HCT116 (cell line): ENCODE data around the gene PERCC1. TPM values are rescaled to one million over a fixed set of nuclear protein-coding genes. Genes with fewer than 3 reads are reported as not detected.

Source experiments
- ATAC-seq: fragments of 200-7000 bp; cut with Tn5 transposase; 2 replicates; pipeline ENCODE4 v1.9.1; 2020; ENCODE audit warnings: mild to moderate bottlenecking, moderate library complexity
- BruUV-seq: library from RNA; stranded (reverse); fragments of 400-500 nt; replicated peaks from 2 replicates; lab custom pipeline; 2021; lab: Mats Ljungman, UMichigan
- CTCF ChIA-PET: fragments of 300-600 bp; sonication (Branson Sonifier 250); formaldehyde crosslinking; loops from one replicate; lab custom pipeline; 2021; ENCODE audit warnings: antibody characterized with exemption; lab: Charles Lee
- POLR2A ChIA-PET: fragments of 300-600, 350-600 bp; sonication (Branson Sonifier 250); formaldehyde crosslinking; loops from one replicate; lab custom pipeline; 2021; ENCODE audit warnings: antibody characterized with exemption; lab: Charles Lee
- RAD21 ChIA-PET, 2 experiments: fragments of 300-600 bp; sonication (Branson Sonifier 250); formaldehyde crosslinking; loops; one replicate each; lab custom pipeline; 2023; ENCODE audit warnings: low total read pairs in 2 of 2; ENCODE audit not compliant: uncharacterized antibody in 2 of 2, unreplicated experiment in 2 of 2, low non-redundant PET in 1 of 2; lab: Charles Lee
- DNase-seq: peaks from one replicate; pipeline ENCODE4 v3.0.0-alpha.2; 2010; ENCODE audit warnings: low read depth, low spot score
- H2AFZ ChIP-seq: fragments of 200-600 bp; shearing (Covaris generic), sonication (generic); 2 replicates; pipeline ENCODE4 v1.6.1; 2017; ENCODE audit warnings: low read depth, mixed run types, mixed read lengths, antibody characterized with exemption, low read length; ENCODE audit not compliant: poor library complexity, severe bottlenecking
- H3K27ac ChIP-seq: 2 replicates; pipeline ENCODE4 v1.5.1; 2012; ENCODE audit warnings: low read depth, low read length
- H3K27me3 ChIP-seq: fragments of 200-600 bp; sonication (generic); 2 replicates; pipeline ENCODE4 v1.6.1; 2016; ENCODE audit warnings: mixed run types, low read length, mixed read lengths; ENCODE audit not compliant: insufficient read depth
- H3K36me3 ChIP-seq, 2 experiments: fragments of 200-500 bp in 1 of 2; fragments of 200-600 bp in 1 of 2; sonication (Bioruptor generic) in 1 of 2; sonication (generic) in 1 of 2; 2 replicates each; pipeline versions ENCODE4 v1.5.1 to v1.6.1; 2014 to 2016; ENCODE audit warnings: low read length in 2 of 2, inconsistent platforms in 1 of 2, mixed read lengths in 1 of 2, mixed run types in 1 of 2; ENCODE audit not compliant: insufficient read depth in 2 of 2, control insufficient read depth in 1 of 2
- H3K4me1 ChIP-seq, 2 experiments: fragments of 200-600 bp in 1 of 2; sonication (generic) in 1 of 2; 2 replicates each; pipeline versions ENCODE4 v1.5.1 to v1.6.1; 2012 to 2017; ENCODE audit warnings: low read length in 2 of 2, inconsistent platforms in 1 of 2, mild to moderate bottlenecking in 1 of 2, mixed read lengths in 1 of 2, mixed run types in 1 of 2, moderate library complexity in 1 of 2; ENCODE audit not compliant: insufficient read depth in 2 of 2, control insufficient read depth in 1 of 2
- H3K4me2 ChIP-seq: fragments of 200-600 bp; sonication (generic); 2 replicates; pipeline ENCODE4 v1.6.1; 2017; ENCODE audit warnings: mixed run types, low read length, mixed read lengths
- H3K4me3 ChIP-seq, 2 experiments: fragments of 200-600 bp in 1 of 2; sonication (generic) in 1 of 2; replicated peaks in 1 of 2; 2 replicates each; pipeline ENCODE4 v1.5.1; 2011 to 2016; ENCODE audit warnings: low read length in 2 of 2, control low read depth in 1 of 2, low read depth in 1 of 2, mild to moderate bottlenecking in 1 of 2, mixed read lengths in 1 of 2, mixed run types in 1 of 2
- H3K79me2 ChIP-seq: fragments of 200-600 bp; sonication (generic); 2 replicates; pipeline ENCODE4 v1.6.1; 2017; ENCODE audit warnings: mild to moderate bottlenecking, mixed run types, low read length, moderate library complexity, mixed read lengths; ENCODE audit not compliant: insufficient read depth
- H3K9ac ChIP-seq: fragments of 200-600 bp; sonication (generic); 2 replicates; pipeline ENCODE4 v1.6.1; 2016; ENCODE audit warnings: low read length, mixed read lengths
- H3K9me2 ChIP-seq: fragments of 200-600 bp; sonication (generic), shearing (Covaris generic); 2 replicates; pipeline ENCODE4 v1.6.1; 2017; ENCODE audit warnings: mixed run types, mild to moderate bottlenecking, moderate library complexity; ENCODE audit not compliant: insufficient read depth
- H3K9me3 ChIP-seq, 2 experiments: fragments of 200-500 bp in 1 of 2; fragments of 200-600 bp in 1 of 2; sonication (Bioruptor generic) in 1 of 2; sonication (generic) in 1 of 2; 2 replicates each; pipeline ENCODE4 v1.6.1; 2014 to 2017; ENCODE audit warnings: low read length in 2 of 2, mixed read lengths in 2 of 2, inconsistent platforms in 1 of 2, low read depth in 1 of 2, mild to moderate bottlenecking in 1 of 2, mixed run types in 1 of 2, moderate library complexity in 1 of 2; ENCODE audit not compliant: control insufficient read depth in 1 of 2, insufficient read depth in 1 of 2
- H4K20me1 ChIP-seq: fragments of 200-600 bp; sonication (generic), shearing (Covaris generic); 2 replicates; pipeline ENCODE4 v1.6.1; 2017; ENCODE audit warnings: mixed run types, mild to moderate bottlenecking, moderate library complexity; ENCODE audit not compliant: insufficient read depth
- CBX3 ChIP-seq: IDR thresholded peaks from 2 replicates; pipeline ENCODE4 v1.6.1; 2012; ENCODE audit warnings: low read depth
- CEBPB ChIP-seq: IDR thresholded peaks from 2 replicates; pipeline ENCODE4 v1.6.1; 2012; ENCODE audit warnings: low read depth
- EZH2 ChIP-seq: fragments of 200-600 bp; sonication (generic); IDR thresholded peaks from 2 replicates; pipeline ENCODE4 v1.6.1; 2017; ENCODE audit warnings: antibody characterized with exemption, mixed run types
- EZH2phosphoT487 ChIP-seq: fragments of 200-600 bp; IDR thresholded peaks from 2 replicates; pipeline ENCODE4 v1.6.1; 2018; ENCODE audit warnings: antibody characterized with exemption, borderline replicate concordance
- POLR2A ChIP-seq: IDR thresholded peaks from 2 replicates; pipeline ENCODE4 v1.7.0; 2011; ENCODE audit warnings: borderline replicate concordance; ENCODE audit not compliant: insufficient read depth, insufficient read length; ENCODE audit errors: extremely low read depth
- SP1 ChIP-seq: IDR thresholded peaks from 2 replicates; pipeline ENCODE4 v1.6.1; 2012; ENCODE audit warnings: low read depth
- SRF ChIP-seq: IDR thresholded peaks from 2 replicates; pipeline ENCODE4 v1.6.1; 2012; ENCODE audit warnings: low read depth
- TCF7L2 ChIP-seq: IDR thresholded peaks from 2 replicates; pipeline ENCODE4 v1.7.0; 2011; ENCODE audit warnings: borderline replicate concordance, inconsistent platforms; ENCODE audit not compliant: insufficient read depth, insufficient read length; ENCODE audit errors: extremely low read depth
- YY1 ChIP-seq: IDR thresholded peaks from 2 replicates; pipeline ENCODE4 v1.6.1; 2011; ENCODE audit warnings: low read length, low read depth, moderate library complexity, mild to moderate bottlenecking; ENCODE audit not compliant: insufficient replicate concordance; ENCODE audit errors: extremely low read depth
- ZBTB33 ChIP-seq: IDR thresholded peaks from 2 replicates; pipeline ENCODE4 v1.6.1; 2011; ENCODE audit warnings: mild to moderate bottlenecking, low read length, moderate library complexity; ENCODE audit not compliant: insufficient replicate concordance; ENCODE audit errors: extremely low read depth
- ZFX ChIP-seq: fragments of 450-650 bp; IDR thresholded peaks from 2 replicates; pipeline ENCODE4 v1.6.1; 2017
- intact Hi-C: fragments of 100-400 bp; cut with micrococcal nuclease; formaldehyde crosslinking; loops from 2 replicates; pipeline ENCODE4 v1.10.0; 2022
- total RNA-seq: library from RNA; stranded (reverse); gene quantifications from one replicate; pipeline ENCODE4 v1.2.1, GENCODE V29; 2021; ENCODE audit not compliant: unreplicated experiment
- TF ChIP-seq, protein P1 (sequence below): IDR thresholded peaks from 2 replicates; pipeline ENCODE4 v1.6.1; 2012; ENCODE audit warnings: low read depth
- TF ChIP-seq, protein P2 (sequence below): IDR thresholded peaks from 2 replicates; pipeline ENCODE4 v1.6.1; 2012

PERCC1 gene
- total RNA-seq, 1 experiment from 2014 or later: not detected

DNA sequence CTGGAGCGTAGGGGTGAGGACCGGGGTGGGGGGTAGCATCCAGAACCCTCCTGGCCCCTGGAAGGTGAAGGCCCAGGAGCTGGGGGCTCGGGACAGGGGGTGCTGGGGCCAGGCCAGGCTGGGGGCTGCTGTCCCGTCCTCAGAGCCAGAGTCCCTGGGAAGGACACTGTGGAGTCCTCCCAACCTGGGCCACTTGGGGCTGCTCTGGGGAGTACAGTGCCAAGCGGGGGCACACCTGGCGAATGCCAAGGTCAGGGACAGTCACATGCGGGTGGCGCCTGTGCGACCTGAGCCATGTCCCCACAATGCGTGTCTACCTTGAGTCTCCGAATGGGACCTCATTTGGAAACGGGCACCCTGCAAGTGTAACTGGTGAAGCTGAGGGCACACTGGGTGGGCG, 1.2 kb upstream of the PERCC1 start (continued):
- TF ChIP-seq TCF7L2: no peak

DNA sequence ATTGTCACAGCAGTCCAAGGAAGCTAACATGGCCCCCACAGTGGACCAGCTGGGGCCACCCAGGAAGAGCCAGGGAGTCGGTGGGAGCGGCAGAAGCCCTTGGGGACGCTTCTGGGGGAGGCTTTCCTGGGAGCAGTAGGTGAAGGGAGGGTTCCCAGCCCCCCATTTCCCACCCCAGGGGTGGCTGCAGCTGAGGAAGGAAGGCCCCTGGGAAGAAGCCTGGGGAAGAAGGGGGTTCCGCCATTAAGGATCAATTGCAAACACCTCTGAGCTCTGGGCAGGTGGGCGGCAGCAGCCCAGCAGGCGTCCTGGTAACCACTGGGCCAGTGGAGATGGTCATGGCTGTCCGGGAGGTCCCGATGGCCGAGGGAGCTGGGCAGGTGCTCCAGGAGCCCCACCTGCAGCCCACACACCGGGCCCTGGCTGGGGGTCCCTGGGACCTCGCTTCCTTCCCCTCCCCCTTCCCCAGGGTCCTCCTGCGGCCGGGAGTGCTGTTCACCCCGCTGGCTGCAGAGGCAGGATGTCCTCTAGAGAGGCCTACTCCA, 592 bp upstream of the PERCC1 start:
- Histone ChIP-seq H3K27me3 (no peaks in the 10 kb centered on the region), H3K36me3 (no peaks in the 10 kb centered on the region), H3K9me2 (no peaks in the 10 kb centered on the region), H3K4me1 (peaks cover 0 to 12% of the 10 kb centered on the region in 2 experiments; a peak in 2 of 4 replicates), H3K9ac (no peak overlapping the region), H2AFZ (no peak overlapping the region), H3K27ac (no peak overlapping the region), H3K9me3 (no peaks in the 10 kb centered on the region), H4K20me1 (no peaks in the 10 kb centered on the region), H3K79me2 (no peaks in the 10 kb centered on the region), H3K4me2 (no peak overlapping the region), H3K4me3 (no peak overlapping the region)
- TF ChIP-seq EZH2phosphoT487 (no peak), POLR2A (no peak), SRF (no peak), CBX3 (no peak), YY1 (no peak), EZH2 (no peak), CEBPB (no peak), ZBTB33 (no peak), ZFX (no peak), SP1 (no peak)
- TF ChIP-seq, protein P1, sequence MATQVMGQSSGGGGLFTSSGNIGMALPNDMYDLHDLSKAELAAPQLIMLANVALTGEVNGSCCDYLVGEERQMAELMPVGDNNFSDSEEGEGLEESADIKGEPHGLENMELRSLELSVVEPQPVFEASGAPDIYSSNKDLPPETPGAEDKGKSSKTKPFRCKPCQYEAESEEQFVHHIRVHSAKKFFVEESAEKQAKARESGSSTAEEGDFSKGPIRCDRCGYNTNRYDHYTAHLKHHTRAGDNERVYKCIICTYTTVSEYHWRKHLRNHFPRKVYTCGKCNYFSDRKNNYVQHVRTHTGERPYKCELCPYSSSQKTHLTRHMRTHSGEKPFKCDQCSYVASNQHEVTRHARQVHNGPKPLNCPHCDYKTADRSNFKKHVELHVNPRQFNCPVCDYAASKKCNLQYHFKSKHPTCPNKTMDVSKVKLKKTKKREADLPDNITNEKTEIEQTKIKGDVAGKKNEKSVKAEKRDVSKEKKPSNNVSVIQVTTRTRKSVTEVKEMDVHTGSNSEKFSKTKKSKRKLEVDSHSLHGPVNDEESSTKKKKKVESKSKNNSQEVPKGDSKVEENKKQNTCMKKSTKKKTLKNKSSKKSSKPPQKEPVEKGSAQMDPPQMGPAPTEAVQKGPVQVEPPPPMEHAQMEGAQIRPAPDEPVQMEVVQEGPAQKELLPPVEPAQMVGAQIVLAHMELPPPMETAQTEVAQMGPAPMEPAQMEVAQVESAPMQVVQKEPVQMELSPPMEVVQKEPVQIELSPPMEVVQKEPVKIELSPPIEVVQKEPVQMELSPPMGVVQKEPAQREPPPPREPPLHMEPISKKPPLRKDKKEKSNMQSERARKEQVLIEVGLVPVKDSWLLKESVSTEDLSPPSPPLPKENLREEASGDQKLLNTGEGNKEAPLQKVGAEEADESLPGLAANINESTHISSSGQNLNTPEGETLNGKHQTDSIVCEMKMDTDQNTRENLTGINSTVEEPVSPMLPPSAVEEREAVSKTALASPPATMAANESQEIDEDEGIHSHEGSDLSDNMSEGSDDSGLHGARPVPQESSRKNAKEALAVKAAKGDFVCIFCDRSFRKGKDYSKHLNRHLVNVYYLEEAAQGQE: no peak
- TF ChIP-seq, protein P2, sequence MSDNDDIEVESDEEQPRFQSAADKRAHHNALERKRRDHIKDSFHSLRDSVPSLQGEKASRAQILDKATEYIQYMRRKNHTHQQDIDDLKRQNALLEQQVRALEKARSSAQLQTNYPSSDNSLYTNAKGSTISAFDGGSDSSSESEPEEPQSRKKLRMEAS: no peak
- ChIA-PET POLR2A (no interaction called here), RAD21 (no interaction called here), CTCF (no interaction called here)
- no TSS peak for BruUV-seq
- DNase-seq (no peak), ATAC-seq (no peak)
- intact Hi-C loops: no loop called here
